Fibroblast of villous mesenchyme (primary cell): ENCODE measurements around the gene OR8B8. TPM values are rescaled to one million over a fixed set of nuclear protein-coding genes. Genes with fewer than 3 reads are reported as not detected.

Experiments
- DNase-seq: peaks from one replicate; pipeline ENCODE4 v3.0.0-alpha.2; 2010; ENCODE audit warnings: low read depth
- H3K4me3 ChIP-seq: 2 replicates; pipeline ENCODE4 v1.5.1; 2011; ENCODE audit warnings: low read depth, mild to moderate bottlenecking, low read length
- total RNA-seq: library from RNA; depleted of rRNA; stranded (reverse); fragments of >200 nt; gene quantifications from 2 replicates; pipeline ENCODE4 v1.2.3, GENCODE V29; 2012
- TF ChIP-seq, protein P1 (sequence below): IDR thresholded peaks from 2 replicates; pipeline ENCODE4 v1.5.1; 2012; ENCODE audit warnings: low read depth, mild to moderate bottlenecking, low read length; ENCODE audit not compliant: insufficient read depth

Gene OR8B8
- total RNA-seq, 1 donor, result not detected

DNA sequence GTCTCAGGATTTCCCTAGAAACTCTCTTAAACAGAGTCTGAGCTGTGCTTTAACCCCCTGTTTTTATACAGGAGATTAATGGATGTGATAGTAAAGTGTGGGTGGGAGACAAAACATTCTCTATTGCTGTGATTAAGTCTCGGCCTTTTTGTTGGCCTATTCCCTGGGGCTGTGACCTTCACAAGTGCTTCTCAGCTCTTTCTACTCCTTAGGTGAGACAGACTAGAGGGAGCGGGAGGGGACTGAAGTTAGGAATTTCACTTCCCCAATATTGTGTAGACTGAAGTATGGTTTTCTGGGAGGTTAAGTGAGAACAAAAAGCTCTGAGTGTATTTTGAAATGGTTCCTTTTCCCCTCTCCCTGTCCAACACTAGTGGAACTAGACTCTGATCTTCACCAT, 29.8 kb upstream of the OR8B8 start:
- TF ChIP-seq, protein P1, sequence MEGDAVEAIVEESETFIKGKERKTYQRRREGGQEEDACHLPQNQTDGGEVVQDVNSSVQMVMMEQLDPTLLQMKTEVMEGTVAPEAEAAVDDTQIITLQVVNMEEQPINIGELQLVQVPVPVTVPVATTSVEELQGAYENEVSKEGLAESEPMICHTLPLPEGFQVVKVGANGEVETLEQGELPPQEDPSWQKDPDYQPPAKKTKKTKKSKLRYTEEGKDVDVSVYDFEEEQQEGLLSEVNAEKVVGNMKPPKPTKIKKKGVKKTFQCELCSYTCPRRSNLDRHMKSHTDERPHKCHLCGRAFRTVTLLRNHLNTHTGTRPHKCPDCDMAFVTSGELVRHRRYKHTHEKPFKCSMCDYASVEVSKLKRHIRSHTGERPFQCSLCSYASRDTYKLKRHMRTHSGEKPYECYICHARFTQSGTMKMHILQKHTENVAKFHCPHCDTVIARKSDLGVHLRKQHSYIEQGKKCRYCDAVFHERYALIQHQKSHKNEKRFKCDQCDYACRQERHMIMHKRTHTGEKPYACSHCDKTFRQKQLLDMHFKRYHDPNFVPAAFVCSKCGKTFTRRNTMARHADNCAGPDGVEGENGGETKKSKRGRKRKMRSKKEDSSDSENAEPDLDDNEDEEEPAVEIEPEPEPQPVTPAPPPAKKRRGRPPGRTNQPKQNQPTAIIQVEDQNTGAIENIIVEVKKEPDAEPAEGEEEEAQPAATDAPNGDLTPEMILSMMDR, result no peak
- no peak overlapping the region for H3K4me3 ChIP-seq
- DNase-seq, result no peak

DNA sequence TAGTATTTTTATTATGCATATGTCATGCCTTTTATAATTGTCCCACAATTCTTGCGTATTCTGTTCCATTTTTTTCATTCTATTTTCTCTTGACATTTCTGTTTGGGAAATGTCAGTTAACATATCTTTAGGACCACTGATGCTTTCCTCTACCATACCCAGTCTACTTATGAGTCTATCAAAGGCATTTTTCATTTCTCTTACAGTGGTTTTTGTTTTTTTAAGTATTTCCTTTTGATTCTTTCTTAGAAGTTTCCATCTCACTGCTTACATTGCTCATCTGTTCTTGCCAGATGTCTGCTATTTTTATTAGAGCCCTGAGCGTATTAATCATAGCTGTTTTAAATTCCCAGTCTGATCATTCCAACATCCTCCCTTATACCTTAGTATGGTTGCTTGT, 29.3 kb upstream of the OR8B8 start:
- TF ChIP-seq, protein P1, result no peak
- no peak for DNase-seq
- no peak overlapping the region for H3K4me3 ChIP-seq

DNA sequence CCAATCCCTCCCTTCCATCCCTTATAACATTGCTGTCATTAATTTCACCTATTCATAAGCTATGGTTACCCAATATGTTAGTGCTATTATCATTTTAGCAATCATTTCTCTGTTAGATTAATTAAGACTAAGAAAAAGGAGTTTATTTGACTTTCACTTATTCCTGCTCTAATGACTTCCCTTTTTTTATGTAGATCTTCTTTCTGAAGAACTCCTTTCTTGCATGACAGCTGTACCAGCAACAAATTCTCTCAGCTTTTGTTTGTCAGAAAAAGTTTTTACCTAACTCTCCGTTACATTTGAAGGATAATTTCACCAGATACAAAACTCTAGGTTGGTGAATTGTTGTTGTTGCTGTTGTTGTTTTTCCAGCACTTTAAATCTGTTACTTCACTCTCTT, 28.6 kb upstream of the OR8B8 start:
- TF ChIP-seq, protein P1, result no peak
- H3K4me3 ChIP-seq, result no peak overlapping the region
- DNase-seq, result no peak

DNA sequence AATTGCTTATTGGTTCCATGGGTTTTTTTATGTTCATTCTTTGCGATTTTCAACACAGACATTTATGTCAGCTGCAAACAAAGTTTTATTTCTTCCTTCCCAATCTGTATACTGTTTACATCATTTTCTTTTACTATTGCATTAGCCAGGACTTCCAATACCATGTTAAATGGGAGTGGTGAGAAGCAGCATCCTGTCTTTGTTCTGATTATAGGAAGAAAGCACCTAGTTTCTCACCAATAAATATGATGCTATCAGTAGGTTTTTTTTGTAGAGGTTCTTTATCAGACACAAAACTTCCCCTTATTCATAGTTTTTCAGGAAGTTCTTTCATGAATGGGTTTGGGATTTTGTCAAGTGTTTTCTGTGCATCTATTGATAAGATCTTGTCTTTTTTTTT, 28.0 kb upstream of the OR8B8 start:
- no peak overlapping the region for H3K4me3 ChIP-seq
- DNase-seq, result no peak
- TF ChIP-seq, protein P1, result no peak

DNA sequence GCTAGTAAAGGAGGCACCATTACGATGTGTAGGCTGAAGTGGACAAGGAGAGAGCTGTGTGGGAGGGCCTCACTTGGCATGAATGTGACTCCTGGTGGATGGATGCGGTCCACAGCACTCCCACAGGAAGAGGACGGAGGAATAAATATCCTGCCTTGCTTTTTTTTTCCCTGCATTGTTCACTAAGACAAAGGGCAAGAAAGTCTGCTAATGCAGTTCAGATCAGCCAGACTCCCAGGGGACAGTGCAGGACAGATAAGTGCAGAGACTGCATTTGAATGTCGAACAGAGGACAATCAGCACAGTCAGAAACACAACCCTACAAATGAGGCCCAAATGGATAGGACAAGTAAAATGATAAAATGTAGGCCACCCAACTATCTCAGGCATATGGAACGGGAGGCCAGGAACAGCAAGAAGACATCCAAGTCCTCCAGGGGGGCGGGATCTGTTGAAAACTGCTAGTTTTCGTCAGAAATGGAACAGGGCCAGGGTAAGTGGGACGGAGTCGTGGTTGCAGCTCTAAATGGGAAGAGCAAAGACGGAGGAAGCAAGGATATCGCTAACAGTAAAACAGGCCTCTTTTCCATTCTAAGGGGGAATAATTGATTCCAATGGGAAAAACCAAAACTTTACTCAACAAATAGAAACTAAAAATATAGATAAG, 25.2 kb upstream of the OR8B8 start:
- no peak for DNase-seq
- TF ChIP-seq, protein P1, result no peak
- H3K4me3 ChIP-seq, result no peak overlapping the region

DNA sequence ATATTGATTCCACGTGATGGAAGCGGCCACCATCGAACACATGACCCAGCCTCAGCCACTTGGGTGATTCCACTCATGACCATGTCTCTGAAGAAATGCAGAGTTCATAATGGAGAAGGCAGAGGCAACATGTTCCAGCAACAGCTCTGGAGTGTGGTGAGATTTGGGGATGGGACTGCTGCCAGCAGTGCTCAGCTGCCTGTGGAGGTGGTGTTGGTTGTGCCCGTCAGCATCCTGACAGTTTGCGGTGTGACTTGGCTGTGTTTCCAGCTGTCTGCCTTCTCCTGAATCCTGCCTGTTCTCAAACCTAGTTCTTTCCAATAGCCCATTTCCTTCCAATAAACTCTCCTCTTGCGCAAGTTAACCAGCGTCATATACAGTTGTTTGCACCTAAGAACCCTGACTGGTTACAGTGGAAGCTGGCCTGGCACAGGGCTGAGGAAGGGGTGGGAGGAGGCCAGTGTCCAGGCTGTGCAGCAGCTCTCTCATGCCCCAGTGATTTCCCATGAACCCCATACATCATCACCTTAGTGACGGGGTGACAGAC, 22.0 kb upstream of the OR8B8 start:
- TF ChIP-seq, protein P1, result no peak
- peak; percentile 24 for DNase-seq
- no peak overlapping the region for H3K4me3 ChIP-seq

DNA sequence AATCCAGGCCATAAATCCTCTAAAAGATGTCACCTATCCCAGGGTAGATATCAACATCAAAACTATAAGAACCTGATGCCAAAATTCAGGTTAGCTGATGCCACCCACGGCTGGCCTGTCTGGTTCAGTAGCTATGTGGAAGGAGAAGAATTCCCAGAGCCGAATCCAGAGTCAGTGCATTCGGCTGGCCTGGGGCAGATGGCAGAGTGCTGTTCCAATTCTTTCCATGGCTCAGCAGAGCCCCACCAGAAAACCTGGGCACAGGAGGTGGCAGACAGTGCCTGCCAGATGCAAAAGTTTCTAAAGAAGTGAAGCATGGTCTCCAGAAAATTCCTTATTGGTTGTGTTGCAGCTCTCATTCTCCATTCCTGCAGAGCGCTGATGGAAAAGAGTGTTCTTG, 19.9 kb upstream of the OR8B8 start:
- DNase-seq, result no peak
- H3K4me3 ChIP-seq, result no peak overlapping the region
- TF ChIP-seq, protein P1, result no peak
